Fibroblast of skin of back (primary cell): ENCODE measurements around the gene ASCL5.

Experiments
- DNase-seq: peaks from one replicate; pipeline ENCODE4 v3.0.0-alpha.2; 2013

Gene ASCL5

GRCh38 chr1:201153474-201154388 is 26.7 kb upstream of the ASCL5 start:
- DNase-seq = no peak

GRCh38 chr1:201149400-201149799 is 22.4 kb upstream of the ASCL5 start:
- DNase-seq = peak; percentile 31

GRCh38 chr1:201147396-201148015 is 20.5 kb upstream of the ASCL5 start:
- no peak for DNase-seq

- no peak for DNase-seq
Observed at GRCh38 chr1:201146626-201147390, 19.8 kb upstream of the ASCL5 start.

GRCh38 chr1:201145816-201146215 is 18.8 kb upstream of the ASCL5 start:
- DNase-seq = no peak

- DNase-seq = no peak
Observed at GRCh38 chr1:201145132-201145531, 18.1 kb upstream of the ASCL5 start.

GRCh38 chr1:201144701-201145100 is 17.7 kb upstream of the ASCL5 start:
- no peak for DNase-seq

- DNase-seq = no peak
Observed at GRCh38 chr1:201143726-201144635, 17.0 kb upstream of the ASCL5 start.

GRCh38 chr1:201142849-201143725 is 16.1 kb upstream of the ASCL5 start:
- DNase-seq = no peak

GRCh38 chr1:201142011-201142848 is 15.2 kb upstream of the ASCL5 start:
- DNase-seq = no peak

GRCh38 chr1:201141418-201141817 is 14.4 kb upstream of the ASCL5 start:
- DNase-seq = no peak

- DNase-seq = no peak
Observed at GRCh38 chr1:201140941-201141260, 13.9 kb upstream of the ASCL5 start.

GRCh38 chr1:201140235-201140940 is 13.4 kb upstream of the ASCL5 start:
- no peak for DNase-seq

- DNase-seq = no peak
Observed at GRCh38 chr1:201139756-201140155, 12.8 kb upstream of the ASCL5 start.

- DNase-seq = no peak
Observed at GRCh38 chr1:201139306-201139705, 12.3 kb upstream of the ASCL5 start.

- no peak for DNase-seq
Observed at GRCh38 chr1:201138311-201138840, 11.4 kb upstream of the ASCL5 start.

GRCh38 chr1:201137579-201138310 is 10.8 kb upstream of the ASCL5 start:
- peak; percentile 96 for DNase-seq

- no peak for DNase-seq
Observed at GRCh38 chr1:201137024-201137392, 10.0 kb upstream of the ASCL5 start.
